PC-3 (cell line): ENCODE data around the gene OR1J2.

Experiments used
- CTCF ChIP-seq: fragments of 300-600 bp; sonication (generic); conservative IDR thresholded peaks from 2 replicates; pipeline ENCODE4 v1.5.1; 2017; ENCODE audit warnings: antibody characterized with exemption, low read depth, mild to moderate bottlenecking, low read length
- EZH2 ChIP-seq: fragments of 300-600 bp; sonication (generic); IDR thresholded peaks from one replicate; pipeline ENCODE4 v1.6.1; 2017; ENCODE audit warnings: antibody characterized with exemption, mild to moderate bottlenecking, low read length; ENCODE audit not compliant: unreplicated experiment

- no peak for TF ChIP-seq EZH2
- TF ChIP-seq CTCF = no peak
These were observed 41.9 kb upstream of the OR1J2 start for GRCh38 chr9:122468735-122469134.
